A673 (cell line): ENCODE results near the gene HSD11B2. TPM values are rescaled to one million over a fixed set of nuclear protein-coding genes. Genes with fewer than 3 reads are reported as not detected.

ENCODE experiments used
- BruUV-seq: library from RNA; stranded (reverse); fragments of 400-500 nt; replicated peaks from 2 replicates; lab custom pipeline; 2021; lab: Mats Ljungman, UMichigan
- CTCF ChIA-PET: fragments of 300-600 bp; sonication (Branson Sonifier 250); formaldehyde crosslinking; loops from one replicate; lab custom pipeline; 2022; ENCODE audit warnings: antibody characterized with exemption; lab: Charles Lee
- POLR2A ChIA-PET: fragments of 300-600 bp; sonication (Branson Sonifier 250); formaldehyde crosslinking; loops from one replicate; lab custom pipeline; 2022; ENCODE audit warnings: antibody characterized with exemption; ENCODE audit not compliant: low non-redundant PET; lab: Charles Lee
- DNase-seq: peaks from one replicate; pipeline ENCODE4 v3.0.0-alpha.2; 2015; ENCODE audit warnings: low spot score
- H3K27ac ChIP-seq: fragments of 200-600 bp; sonication (generic); 2 replicates; pipeline ENCODE4 v1.5.1; 2016; ENCODE audit warnings: mixed run types, low read depth, mild to moderate bottlenecking, mixed read lengths, antibody characterized with exemption, low read length; ENCODE audit not compliant: poor library complexity, severe bottlenecking
- H3K27me3 ChIP-seq: fragments of 200-600 bp; sonication (generic); replicated peaks from 2 replicates; pipeline ENCODE4 v1.6.1; 2017; ENCODE audit warnings: mixed run types, low read depth, mild to moderate bottlenecking, mixed read lengths, antibody characterized with exemption, low read length; ENCODE audit not compliant: insufficient read depth, poor library complexity
- H3K36me3 ChIP-seq: fragments of 200-600 bp; sonication (generic); 2 replicates; pipeline ENCODE4 v1.6.1; 2016; ENCODE audit warnings: mixed run types, mild to moderate bottlenecking, mixed read lengths, antibody characterized with exemption, low read length; ENCODE audit not compliant: insufficient read depth, poor library complexity, severe bottlenecking
- H3K4me1 ChIP-seq: fragments of 200-600 bp; sonication (generic); 2 replicates; pipeline ENCODE4 v1.6.1; 2017; ENCODE audit warnings: mixed run types, mild to moderate bottlenecking, mixed read lengths, antibody characterized with exemption, low read length; ENCODE audit not compliant: insufficient read depth, poor library complexity, severe bottlenecking
- H3K4me3 ChIP-seq: fragments of 200-600 bp; sonication (generic); 2 replicates; pipeline ENCODE4 v1.5.1; 2016; ENCODE audit warnings: low read depth, mixed run types, mild to moderate bottlenecking, mixed read lengths, low read length; ENCODE audit not compliant: poor library complexity, severe bottlenecking
- H3K9me3 ChIP-seq: fragments of 200-600 bp; sonication (generic); 2 replicates; pipeline ENCODE4 v1.6.1; 2016; ENCODE audit warnings: mixed run types, low read depth, mild to moderate bottlenecking, mixed read lengths, antibody characterized with exemption, low read length; ENCODE audit not compliant: poor library complexity, severe bottlenecking
- EZH2 ChIP-seq: fragments of 200-600 bp; sonication (generic); IDR thresholded peaks from 2 replicates; pipeline ENCODE4 v1.6.1; 2017; ENCODE audit warnings: borderline replicate concordance, low read depth, mild to moderate bottlenecking, mixed read lengths, antibody characterized with exemption, low read length; ENCODE audit not compliant: poor library complexity, severe bottlenecking
- intact Hi-C: fragments of 100-400 bp; cut with micrococcal nuclease; formaldehyde crosslinking; loops from one replicate; pipeline ENCODE4 v1.10.0; 2022; ENCODE audit not compliant: unreplicated experiment
- total RNA-seq: library from RNA; stranded (reverse); gene quantifications from 2 replicates; pipeline ENCODE4 v1.2.3, GENCODE V29; 2021
- TF ChIP-seq, protein P1 (sequence below): fragments of 300-800, 200-600 bp; sonication (generic); conservative IDR thresholded peaks from 2 replicates; pipeline ENCODE4 v1.5.1; 2017; ENCODE audit warnings: low read depth, mild to moderate bottlenecking, antibody characterized with exemption, low read length, moderate library complexity, mixed read lengths

Gene HSD11B2
- total RNA-seq, 1 experiment from 2014 or later = 2.3 TPM

DNA sequence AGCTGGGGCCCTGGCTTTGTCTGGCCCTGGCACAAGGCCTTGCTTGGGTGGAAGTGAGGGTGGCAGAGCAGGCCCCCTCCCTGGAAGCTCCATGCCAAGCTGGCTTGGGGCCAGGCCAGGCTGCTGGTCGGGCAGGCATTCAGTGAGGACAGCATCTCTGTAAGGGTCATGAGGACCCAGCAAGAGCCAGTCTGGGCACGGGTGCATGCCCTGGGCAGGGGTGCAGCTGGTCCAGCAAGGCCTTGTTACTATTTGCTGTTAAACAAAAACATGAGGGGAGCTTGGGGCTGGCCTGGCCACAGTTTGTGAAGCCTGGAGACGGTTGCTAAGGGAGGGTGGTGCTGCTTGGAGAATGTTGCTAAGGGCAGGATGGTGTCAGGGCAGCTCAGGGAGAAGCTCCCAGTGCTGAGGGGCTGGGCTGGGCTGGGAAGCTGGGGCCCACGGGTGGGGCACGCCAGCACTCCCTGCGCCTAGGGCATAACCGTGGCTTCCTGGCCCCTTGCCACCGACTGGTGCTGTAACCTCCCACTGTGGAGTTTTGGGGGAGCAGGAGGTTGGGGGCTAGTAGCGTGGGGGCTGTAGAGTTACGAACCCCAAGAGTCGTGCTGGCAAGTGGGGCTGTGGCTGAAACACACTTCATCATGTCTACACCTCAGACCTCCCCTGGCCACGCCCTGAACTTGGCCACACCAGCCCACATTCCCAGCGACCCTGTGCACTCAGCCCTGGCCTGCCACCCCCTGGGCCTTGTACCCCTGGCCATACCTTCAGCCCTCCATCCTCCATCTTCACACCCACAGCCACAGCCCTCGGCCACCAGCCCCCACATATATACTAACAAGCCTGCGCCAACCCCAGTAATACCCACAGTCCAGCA is 39.3 kb upstream of the HSD11B2 start:
- no TSS peak for BruUV-seq
- no peak overlapping the region for H3K4me3 ChIP-seq
- DNase-seq = no peak
- H3K27ac ChIP-seq = no peak overlapping the region
- no peaks in the 10 kb centered on the region for H3K36me3 ChIP-seq
- POLR2A ChIA-PET = no interaction called here
- H3K4me1 ChIP-seq = peaks cover 13% of the 10 kb centered on the region
- no peak for TF ChIP-seq EZH2
- TF ChIP-seq, protein P1, sequence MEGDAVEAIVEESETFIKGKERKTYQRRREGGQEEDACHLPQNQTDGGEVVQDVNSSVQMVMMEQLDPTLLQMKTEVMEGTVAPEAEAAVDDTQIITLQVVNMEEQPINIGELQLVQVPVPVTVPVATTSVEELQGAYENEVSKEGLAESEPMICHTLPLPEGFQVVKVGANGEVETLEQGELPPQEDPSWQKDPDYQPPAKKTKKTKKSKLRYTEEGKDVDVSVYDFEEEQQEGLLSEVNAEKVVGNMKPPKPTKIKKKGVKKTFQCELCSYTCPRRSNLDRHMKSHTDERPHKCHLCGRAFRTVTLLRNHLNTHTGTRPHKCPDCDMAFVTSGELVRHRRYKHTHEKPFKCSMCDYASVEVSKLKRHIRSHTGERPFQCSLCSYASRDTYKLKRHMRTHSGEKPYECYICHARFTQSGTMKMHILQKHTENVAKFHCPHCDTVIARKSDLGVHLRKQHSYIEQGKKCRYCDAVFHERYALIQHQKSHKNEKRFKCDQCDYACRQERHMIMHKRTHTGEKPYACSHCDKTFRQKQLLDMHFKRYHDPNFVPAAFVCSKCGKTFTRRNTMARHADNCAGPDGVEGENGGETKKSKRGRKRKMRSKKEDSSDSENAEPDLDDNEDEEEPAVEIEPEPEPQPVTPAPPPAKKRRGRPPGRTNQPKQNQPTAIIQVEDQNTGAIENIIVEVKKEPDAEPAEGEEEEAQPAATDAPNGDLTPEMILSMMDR = no peak
- CTCF ChIA-PET = no interaction called here
- H3K27me3 ChIP-seq = peaks cover 8% of the 10 kb centered on the region
- intact Hi-C loops = no loop called here
- no peaks in the 10 kb centered on the region for H3K9me3 ChIP-seq

DNA sequence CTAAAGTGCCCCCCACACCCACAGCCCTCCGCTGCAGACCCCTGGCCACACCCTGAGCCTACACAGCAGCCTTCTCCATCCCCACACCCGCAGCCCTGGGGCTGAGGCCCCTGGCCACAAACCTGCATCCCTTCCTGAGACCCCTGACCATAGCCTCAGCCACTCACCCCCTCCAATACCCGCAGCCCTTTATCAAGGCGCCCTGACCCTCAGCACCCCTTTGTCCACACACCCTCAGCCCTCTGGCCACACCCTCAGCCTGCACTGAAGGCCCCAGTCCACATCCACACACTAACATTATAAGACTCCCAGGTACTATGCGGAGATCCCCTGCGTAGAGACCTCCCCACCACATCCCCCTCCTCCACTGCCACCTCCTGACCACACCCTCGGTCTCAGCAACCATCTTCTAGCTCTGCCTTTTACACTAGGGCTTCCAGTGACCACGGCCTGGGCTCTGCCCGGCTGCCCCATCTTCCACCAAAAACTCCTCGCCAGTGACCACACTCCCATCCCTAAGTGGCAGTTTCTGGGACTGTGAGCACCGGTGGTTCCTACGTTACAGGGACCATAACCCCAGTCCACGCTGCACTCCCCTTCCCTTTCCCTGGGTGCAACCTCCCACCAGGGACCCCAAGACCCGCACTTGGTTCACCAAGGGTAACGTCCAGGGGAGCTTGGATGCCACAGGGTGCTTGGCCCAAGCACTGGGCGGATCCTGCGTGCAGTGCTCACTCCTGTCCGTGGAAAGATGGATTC is 38.4 kb upstream of the HSD11B2 start:
- Histone ChIP-seq H3K4me1 (peaks cover 14% of the 10 kb centered on the region), H3K27ac (no peak overlapping the region), H3K9me3 (no peaks in the 10 kb centered on the region), H3K4me3 (peak overlapping the region; percentile 31), H3K27me3 (peaks cover 8% of the 10 kb centered on the region), H3K36me3 (no peaks in the 10 kb centered on the region)
- TF ChIP-seq, protein P1 = no peak
- TF ChIP-seq EZH2 = no peak
- no TSS peak for BruUV-seq
- intact Hi-C loops = no loop called here
- ChIA-PET POLR2A (interaction anchor here (0.6 kb wide), 1 partner anchor 27 kb away, joined by 12 read pairs; no protein-coding TSS in a partner anchor), CTCF (interaction anchor here (0.6 to 0.7 kb wide), 3 partner anchors 35 to 241 kb away, joined by 3 read pairs; partner anchors contain the start of gene B3GNT9)
- no peak for DNase-seq

DNA sequence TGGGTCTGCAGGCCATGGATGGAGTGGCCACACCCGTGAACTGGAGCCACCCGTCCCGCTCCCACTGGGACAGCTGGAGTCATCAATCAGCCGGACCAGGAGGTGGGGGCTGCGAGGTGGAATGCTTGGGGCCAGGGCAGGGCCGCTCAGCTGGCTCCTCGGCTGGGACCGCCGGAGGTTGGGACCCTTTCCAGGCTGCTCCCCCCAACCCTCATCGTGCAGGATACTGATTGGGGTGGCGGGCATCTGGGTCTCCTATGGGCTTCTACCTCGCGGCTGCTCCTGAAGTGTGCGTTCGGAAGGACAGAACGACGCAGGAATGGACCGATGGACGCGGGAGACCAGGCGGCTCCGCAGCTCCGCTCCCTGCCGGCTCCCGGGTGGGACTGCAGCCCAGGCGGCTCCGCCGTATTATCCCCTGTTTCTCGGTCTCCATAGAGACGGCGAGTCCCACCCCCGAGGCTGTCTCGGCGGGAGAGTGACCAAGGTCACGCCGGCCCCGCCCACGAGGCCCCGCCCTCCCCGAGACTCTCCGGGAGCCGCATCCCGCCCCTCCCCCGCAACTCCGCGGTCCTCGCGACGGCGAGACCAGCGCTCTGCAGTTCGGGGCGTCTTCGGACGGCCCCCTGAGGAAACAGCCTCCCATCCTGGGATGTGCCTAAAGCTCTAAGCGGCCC is 37.7 kb upstream of the HSD11B2 start, which contains the start of gene TPPP3:
TSS of gene TPPP3 (minus strand) at position 388 of the 677 bp plus-strand sequence. CDS start 2,387 bp downstream, outside the sequence.
- ChIA-PET POLR2A (interaction anchor here (0.6 kb wide), 1 partner anchor 27 kb away, joined by 12 read pairs; no protein-coding TSS in a partner anchor), CTCF (interaction anchor here (0.6 to 1.2 kb wide), 5 partner anchors 36 to 181 kb away, joined by 3 to 20 read pairs (median 4); partner anchors contain the start of genes KCTD19 and LRRC36)
- no peak for TF ChIP-seq EZH2
- TF ChIP-seq, protein P1 = peak; percentile 63
- Histone ChIP-seq H3K4me1 (peaks cover 14% of the 10 kb centered on the region), H3K4me3 (peak within 1 kb of the TSS; percentile 31), H3K36me3 (no peaks in the 10 kb centered on the region), H3K27me3 (peaks cover 8% of the 10 kb centered on the region), H3K9me3 (no peaks in the 10 kb centered on the region), H3K27ac (no peak within 1 kb of the TSS)
- no TSS peak for BruUV-seq
- intact Hi-C loops = no loop called here
- peak; percentile 82 for DNase-seq
